Neural crest cell (in vitro differentiated cells): ENCODE results near the gene ALDH1B1. TPM values are rescaled to one million over a fixed set of nuclear protein-coding genes. Genes with fewer than 3 reads are reported as not detected.
A peak's percentile ranks its signal among the peaks of the same experiment; 100 is the strongest.

ENCODE experiments used
- DNase-seq: peaks from one replicate; pipeline ENCODE4 v3.0.0; 2021; ENCODE audit warnings: low read depth, mixed read lengths, low spot score
- H3K27ac Mint-ChIP-seq: one replicate; pipeline ENCODE4 v1.8.0; 2021; ENCODE audit warnings: mild to moderate bottlenecking, mixed read lengths; ENCODE audit not compliant: unreplicated experiment
- H3K27me3 Mint-ChIP-seq: 2 replicates; pipeline ENCODE4 v1.8.0; 2021; ENCODE audit warnings: low read depth, mild to moderate bottlenecking, mixed read lengths
- H3K36me3 Mint-ChIP-seq: 2 replicates; pipeline ENCODE4 v1.8.0; 2021; ENCODE audit warnings: low read depth, mild to moderate bottlenecking, mixed read lengths
- H3K4me1 Mint-ChIP-seq: 2 replicates; pipeline ENCODE4 v1.8.0; 2021; ENCODE audit warnings: mixed read lengths
- H3K4me3 Mint-ChIP-seq: one replicate; pipeline ENCODE4 v1.8.0; 2021; ENCODE audit warnings: mild to moderate bottlenecking, mixed read lengths
- H3K9me3 Mint-ChIP-seq: 2 replicates; pipeline ENCODE4 v1.8.0; 2021; ENCODE audit warnings: mixed read lengths
- CTCF ChIP-seq: fragments of 200-600 bp; sonication (generic); conservative IDR thresholded peaks from 2 replicates; pipeline ENCODE4 v1.5.0; 2021; ENCODE audit warnings: antibody characterized with exemption, mild to moderate bottlenecking
- total RNA-seq: library from RNA; stranded (reverse); gene quantifications from 2 replicates; pipeline ENCODE4 v1.2.1, GENCODE V29; 2021

Gene ALDH1B1
- total RNA-seq, 1 donor from 2014 or later, result 32.9 TPM

- Mint-ChIP-seq H3K27ac (no peak overlapping the region), H3K36me3 (peaks cover 3% of the 10 kb centered on the region), H3K27me3 (peaks cover 9% of the 10 kb centered on the region), H3K9me3 (no peaks in the 10 kb centered on the region), H3K4me1 (peaks cover 44% of the 10 kb centered on the region), H3K4me3 (peak overlapping the region; percentile 95)
- TF ChIP-seq CTCF, result no peak
- no peak for DNase-seq
Observed at GRCh38 chr9:38390442-38390841, 2.1 kb upstream of the ALDH1B1 start.

DNA sequence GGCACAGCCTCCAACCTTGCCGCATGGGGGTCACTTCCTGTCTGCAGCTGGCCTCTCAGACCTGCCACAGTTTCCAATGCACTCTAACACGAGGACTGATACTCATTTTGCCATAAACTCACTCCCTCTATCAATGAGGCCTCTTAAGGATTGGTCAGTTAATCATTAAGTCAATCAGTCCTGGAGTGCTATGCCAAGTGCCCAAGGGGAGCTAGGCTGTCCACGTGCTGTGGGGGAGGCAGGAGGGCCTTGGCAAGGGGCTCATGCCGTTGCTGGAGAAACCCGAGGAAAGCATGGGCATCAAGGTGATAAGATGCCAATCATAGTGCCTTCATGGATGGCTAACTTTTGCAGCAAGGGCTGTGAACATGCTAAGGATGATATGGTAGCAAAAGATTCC, 1.7 kb upstream of the ALDH1B1 start:
- Mint-ChIP-seq H3K4me1 (peaks cover 44% of the 10 kb centered on the region), H3K9me3 (no peaks in the 10 kb centered on the region), H3K27me3 (peaks cover 9% of the 10 kb centered on the region), H3K4me3 (peak overlapping the region; percentile 95), H3K36me3 (peaks cover 3% of the 10 kb centered on the region), H3K27ac (no peak overlapping the region)
- DNase-seq, result no peak
- no peak for TF ChIP-seq CTCF

DNA sequence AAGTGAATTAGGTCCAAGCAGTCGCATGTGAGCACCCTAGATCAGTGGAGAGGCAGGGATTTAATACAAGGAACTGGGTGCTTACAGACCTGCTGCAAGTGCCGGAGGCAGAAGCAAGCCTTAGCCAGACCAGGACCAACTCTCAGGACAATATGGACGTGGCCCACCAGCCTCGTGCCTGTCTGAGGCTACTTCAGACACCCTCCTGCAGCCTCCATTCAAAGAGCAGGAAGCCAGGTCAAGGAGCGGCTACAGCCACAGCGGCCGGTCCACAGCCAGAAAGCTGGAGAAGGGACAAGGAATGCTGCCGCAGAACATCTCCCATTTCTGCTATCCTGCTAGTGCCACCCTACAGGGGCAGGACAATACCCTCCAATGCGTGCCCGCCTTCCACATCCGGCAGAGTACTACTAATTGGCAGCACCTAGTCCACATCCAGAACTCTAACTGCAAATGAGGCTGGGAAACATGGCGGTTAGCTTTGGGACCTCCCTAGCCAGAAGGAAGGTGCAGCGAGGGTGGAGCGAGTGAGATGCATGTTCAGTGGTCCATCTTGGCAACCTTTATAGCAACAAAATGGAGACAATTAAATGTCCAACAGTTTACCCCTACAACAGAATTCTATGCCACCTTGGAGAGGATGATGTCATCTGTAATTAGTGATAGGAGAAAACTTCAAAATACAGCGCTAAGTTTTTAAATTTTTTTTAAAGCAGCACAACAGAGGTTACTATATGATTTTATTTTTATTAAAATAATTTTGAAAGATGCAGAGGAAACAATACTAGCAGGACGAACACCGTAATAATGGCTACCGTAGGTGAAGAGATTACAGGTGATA, 1.0 kb upstream of the ALDH1B1 start:
- Mint-ChIP-seq H3K4me3 (peak overlapping the region; percentile 95), H3K27me3 (peaks cover 9% of the 10 kb centered on the region), H3K4me1 (peaks cover 44% of the 10 kb centered on the region), H3K36me3 (peaks cover 6% of the 10 kb centered on the region), H3K9me3 (no peaks in the 10 kb centered on the region), H3K27ac (no peak overlapping the region)
- DNase-seq, result no peak
- TF ChIP-seq CTCF, result no peak

- Mint-ChIP-seq H3K9me3 (no peaks in the 10 kb centered on the region), H3K36me3 (peaks cover 18% of the 10 kb centered on the region), H3K4me1 (peaks cover 44% of the 10 kb centered on the region), H3K27me3 (peaks cover 3% of the 10 kb centered on the region), H3K4me3 (peak overlapping the region; percentile 95), H3K27ac (no peak overlapping the region)
- no peak for TF ChIP-seq CTCF
- no peak for DNase-seq
Observed at GRCh38 chr9:38393128-38393796, 760 bp downstream of the ALDH1B1 start.

DNA sequence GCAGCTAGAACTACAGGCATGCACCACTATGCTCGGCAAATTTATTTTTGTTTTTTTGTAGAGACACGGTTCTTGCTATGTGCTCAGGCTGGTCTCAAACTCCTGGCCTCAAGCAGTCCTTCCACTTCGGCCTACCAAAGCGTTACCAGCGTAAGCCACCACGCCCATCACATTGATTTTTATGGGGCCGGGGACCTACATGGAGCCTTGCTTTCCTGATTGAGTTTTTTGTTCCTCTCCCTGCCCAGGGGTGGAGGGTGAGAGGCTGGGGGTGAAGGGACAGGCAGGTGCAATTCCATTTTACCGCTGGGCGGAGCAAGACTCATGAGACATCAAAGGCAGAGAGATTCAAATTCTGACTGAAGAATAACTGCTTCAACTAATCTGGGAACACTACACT, 1.9 kb downstream of the ALDH1B1 start:
- no peaks in the 10 kb centered on the region for H3K9me3 Mint-ChIP-seq
- DNase-seq, result no peak
- H3K27me3 Mint-ChIP-seq, result peaks cover 3% of the 10 kb centered on the region
- peak overlapping the region; percentile 95 for H3K4me3 Mint-ChIP-seq
- H3K27ac Mint-ChIP-seq, result no peak overlapping the region
- TF ChIP-seq CTCF, result no peak
- peaks cover 24% of the 10 kb centered on the region for H3K36me3 Mint-ChIP-seq
- peaks cover 40% of the 10 kb centered on the region for H3K4me1 Mint-ChIP-seq
